CD4-positive, alpha-beta T cell treated with Interleukin-17A for 1 hour (primary cell): Measurements from ENCODE around the gene SSH2.
"Not testable (repeated sequence)": the region's sequence is repeated elsewhere in the genome, so short reads cannot be mapped to it uniquely, and the experiment has no call there.

ENCODE experiments used
- DNase-seq: peaks from one replicate; pipeline ENCODE4 v3.0.0-alpha.2; 2020

Gene SSH2

DNA sequence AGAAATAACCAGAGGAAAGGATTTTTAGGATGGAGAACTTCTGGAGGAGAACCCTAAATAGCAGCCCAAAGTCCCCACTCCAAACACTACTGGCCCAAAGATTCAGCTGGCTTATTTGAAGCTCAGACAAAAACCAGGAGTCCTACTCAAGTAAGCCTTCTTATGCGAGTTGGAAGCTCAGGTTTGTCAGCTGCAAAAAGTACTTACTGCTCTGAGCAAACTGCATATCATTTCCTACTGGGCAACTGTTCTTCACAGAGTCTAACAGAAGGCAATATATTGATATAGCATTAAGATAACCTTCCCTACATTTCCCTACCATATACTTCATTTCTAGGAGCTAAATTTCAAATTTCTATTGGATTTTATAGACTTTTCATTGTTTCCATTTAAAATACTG lies 231.2 kb downstream of the SSH2 start:
- no peak for DNase-seq

DNA sequence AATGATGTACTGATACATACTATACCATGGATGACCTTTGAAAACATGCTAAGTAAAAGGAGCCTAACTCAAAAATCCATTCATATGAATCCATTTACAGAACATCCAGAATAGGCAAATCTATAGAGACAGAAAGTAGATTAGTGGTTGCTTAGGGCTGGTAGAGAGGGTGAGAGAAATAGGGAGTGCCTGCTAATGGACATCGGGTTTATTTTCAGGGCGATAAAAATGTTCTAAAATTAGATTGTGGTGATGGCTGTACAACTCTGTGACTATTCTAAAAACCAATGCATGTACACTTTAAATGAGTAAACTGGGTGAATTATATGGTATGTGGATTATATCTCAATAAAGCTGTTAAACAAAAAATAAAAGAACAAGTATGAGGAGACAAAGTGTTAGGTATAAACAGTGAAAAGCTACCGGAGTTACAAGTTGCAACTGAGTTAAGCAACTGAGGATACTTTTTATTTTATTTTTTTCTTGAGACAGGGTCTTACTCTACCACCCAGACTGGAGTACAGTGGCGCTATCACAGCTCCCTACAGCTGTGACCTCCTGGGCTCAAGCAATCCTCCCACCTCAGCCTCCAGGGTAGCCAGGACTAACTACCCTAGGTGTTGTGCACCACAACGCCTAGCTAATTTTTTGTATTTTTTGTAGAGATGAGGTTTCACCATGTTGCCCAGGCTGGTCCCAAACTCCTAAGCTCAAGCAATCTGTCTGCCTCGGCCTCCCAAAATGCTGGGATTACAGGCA lies 231.8 kb downstream of the SSH2 start:
- no peak for DNase-seq

DNA sequence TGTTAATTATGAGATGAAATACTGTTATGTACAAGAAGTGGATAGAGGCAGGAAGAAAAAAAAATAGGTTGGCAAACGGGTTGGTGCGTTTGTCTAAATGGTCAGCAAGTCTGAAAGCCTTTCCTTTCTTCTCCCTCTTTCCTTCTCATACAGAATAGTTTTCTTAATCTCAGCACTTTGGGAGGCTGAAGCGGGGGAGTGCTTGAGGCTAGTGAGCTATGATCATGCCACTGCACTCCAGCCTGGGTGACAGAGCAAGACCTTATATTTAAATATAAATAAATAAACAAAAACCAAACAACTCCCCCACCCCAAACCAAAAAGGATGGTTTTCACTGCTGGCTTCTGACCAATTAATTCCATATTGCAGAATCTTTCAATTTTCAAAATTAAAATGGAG lies 232.7 kb downstream of the SSH2 start:
- DNase-seq, result no peak

DNA sequence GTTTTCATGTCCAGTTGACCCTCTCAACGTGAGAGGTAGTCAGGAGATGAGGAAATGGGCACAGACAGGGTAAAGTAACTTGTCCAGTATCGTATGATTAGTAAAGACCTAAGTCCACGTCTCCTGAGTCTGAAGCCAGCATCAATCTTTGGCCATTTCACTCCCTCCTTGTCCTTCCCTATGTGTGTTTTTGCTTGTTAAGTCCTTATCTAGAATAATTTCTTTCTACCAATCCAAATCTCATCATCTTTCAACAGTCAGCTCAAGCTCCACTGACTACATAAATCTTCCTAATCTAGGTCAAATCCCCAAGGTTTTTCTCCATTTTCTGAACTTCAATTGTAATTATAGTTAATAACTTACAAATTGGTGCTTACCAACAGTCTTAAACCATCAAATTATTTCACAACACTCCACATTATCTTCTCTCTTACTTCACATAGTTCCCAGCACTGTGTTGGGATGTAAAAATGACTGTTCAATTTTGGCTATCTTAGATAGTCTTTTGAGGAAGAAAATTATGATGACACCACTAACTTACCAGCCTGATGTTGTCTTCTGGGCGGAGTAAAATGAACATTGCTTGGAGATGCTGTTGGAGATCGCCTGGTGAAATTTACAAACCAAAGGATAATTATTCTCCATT lies 235.0 kb downstream of the SSH2 start:
- DNase-seq, result no peak

DNA sequence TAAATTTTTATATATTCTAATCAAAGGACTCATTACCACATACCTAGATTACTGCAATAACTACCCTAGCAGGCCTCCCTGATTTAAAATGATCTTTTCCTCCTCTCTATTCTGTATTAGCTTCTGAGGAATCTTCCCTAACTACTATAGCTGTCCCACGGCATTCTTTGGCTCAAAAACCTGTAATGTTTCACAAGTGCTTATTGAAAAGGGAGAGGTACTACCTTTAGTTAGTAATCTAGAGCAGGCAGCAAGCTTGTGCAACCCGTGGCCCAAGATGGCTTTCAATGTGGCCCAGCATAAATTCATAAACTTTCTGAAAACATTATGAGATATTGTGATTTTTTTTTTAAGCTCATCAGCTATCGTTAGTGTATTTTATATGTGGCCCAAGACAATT lies 236.3 kb downstream of the SSH2 start:
- DNase-seq, result no peak

DNA sequence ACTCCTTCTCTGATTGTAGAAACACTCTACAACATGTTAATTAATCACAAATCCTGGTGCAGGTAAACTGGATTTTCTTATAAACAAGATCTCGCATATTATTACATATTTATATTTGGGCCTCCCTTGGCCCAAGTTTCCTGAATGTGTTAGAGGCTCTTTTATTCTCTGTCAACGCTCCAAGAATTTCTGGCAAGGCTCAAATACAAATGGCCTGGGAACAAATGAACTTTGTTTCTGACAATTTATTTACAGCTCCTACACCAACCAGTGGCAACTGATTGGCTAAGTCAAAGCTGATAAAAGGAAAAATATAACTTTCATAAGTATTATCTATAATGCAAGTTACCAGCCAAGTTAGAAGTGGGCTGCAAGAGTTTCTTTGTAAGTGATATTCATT lies 242.4 kb downstream of the SSH2 start:
- no peak for DNase-seq

DNA sequence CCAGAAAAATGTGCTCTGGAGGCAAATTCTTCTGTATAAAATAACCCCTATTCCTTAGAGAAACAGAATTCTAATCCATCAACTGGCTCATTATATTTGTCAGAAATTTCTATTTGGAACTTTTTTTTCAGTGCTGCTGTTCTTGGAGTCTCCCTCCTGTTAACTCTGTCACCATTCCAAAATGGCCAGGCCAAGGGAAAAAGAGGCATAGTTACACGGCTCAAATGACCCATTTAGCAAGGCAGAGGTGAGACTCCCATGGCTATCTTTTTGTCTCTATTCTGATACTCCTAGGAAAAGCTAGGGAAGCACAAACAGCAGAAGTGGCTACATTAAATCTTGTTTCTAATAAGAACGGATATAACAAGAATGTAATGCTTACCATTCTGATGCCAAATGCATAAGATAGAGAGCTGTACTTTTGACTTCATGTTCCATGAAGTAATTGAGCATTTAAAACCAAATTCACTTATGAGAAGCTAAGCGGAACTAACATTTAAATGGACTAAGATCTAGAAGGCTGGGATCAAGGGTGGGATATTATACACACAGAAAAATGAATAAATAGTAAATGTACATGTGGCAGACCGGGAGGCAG lies 242.9 kb downstream of the SSH2 start:
- no peak for DNase-seq

DNA sequence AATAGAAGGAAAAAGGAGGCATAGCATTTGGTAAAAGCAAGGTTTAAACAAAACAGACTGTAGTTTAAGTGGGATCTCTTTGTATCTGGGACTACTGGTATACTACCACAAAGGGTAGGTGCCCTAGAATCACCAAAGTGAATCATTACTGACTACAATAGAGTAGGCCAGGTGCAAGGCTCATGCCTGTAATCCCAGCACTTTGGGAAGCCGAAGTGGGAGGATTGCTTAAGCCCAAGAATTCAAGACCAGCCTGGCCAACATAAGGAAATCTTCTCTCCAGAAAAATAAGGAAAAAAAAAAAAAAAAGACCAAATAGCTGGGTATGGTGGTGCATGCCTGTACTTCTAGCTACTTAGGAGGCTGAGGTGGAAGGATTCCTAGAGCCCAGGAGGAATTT lies 246.5 kb downstream of the SSH2 start:
- DNase-seq, result no peak

DNA sequence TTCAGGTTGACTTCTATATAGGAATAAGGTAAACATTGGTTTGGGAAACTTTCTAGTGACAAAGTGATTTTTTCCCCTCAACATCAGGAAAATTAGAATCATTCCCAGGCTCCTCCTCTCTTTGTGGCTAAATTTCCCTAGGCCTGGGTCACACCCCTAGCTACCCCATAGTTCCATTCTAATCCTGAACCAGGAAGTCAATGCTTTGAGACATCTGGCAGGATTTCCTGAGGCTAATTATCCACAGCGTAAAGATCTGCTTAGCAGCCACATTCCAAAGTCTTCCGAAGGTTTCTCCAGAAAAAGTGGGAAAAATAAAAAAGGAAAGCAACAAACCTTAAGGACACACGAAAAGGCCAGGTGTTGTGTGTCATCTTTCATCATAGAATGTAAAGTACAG lies 247.0 kb downstream of the SSH2 start:
- no peak for DNase-seq

DNA sequence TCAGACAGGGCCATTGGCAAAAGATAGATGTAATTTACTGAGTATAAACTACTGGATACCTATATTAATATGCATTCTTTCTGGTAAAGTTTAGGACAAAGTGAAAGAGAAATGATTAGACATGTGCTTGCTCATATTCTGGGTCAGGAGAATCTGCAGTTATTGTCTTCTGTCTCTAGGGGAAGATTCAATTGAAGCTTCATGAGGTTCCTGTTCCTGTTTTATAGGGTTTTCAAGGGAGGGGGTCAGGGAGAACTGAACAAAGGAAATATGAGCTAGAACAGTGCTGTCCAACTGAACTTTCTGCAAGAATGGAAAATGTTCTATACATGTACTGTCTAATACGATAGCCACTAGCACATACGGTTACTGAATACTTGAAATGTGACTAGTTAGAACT lies 248.0 kb downstream of the SSH2 start:
- no peak for DNase-seq

DNA sequence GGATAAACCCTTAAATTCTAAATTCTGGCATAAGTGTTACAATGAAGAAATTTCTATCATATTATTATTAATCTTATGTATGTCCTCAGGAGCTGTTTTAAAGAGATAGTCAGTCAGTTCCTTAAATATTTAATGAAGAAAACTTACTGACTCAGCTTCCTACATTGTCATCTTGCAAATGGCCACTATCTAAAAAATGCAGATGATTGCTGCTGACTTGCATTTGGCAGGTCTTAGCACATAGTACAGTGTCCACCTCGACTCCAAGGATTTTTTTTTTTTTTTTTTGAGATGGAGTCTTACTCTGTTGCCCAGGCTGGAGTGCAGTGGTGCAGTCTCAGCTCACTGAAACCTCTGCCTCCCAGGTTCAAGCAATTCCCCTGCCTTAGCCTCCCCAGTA lies 252.2 kb downstream of the SSH2 start:
- DNase-seq, result no peak

DNA sequence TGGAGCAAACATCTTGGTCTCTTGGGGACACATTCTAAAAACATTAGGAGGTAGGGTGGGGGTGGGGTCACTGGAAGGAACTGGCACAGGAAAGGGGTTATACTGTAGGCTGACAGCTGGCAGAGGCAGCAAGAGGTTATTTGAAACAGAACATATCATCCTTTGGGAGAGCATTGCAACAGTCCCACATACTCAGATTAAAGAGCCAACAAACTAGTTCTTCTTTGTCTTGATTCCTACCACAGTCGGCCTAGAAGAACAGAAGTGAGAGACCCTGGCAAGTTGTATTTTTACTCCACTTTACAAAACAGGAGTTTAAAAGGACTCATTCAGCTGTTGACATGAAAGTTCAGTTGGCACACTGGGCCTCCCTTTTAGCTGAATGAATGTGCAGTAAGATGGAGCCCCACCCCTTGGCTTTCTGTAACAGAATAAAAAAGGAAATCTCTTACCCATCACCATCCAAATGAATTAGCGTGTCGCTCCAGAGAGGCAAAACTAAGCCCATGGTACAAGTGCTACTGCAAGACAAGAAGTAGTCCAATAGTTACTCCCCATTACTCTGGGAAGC lies 252.7 kb downstream of the SSH2 start:
- no peak for DNase-seq

DNA sequence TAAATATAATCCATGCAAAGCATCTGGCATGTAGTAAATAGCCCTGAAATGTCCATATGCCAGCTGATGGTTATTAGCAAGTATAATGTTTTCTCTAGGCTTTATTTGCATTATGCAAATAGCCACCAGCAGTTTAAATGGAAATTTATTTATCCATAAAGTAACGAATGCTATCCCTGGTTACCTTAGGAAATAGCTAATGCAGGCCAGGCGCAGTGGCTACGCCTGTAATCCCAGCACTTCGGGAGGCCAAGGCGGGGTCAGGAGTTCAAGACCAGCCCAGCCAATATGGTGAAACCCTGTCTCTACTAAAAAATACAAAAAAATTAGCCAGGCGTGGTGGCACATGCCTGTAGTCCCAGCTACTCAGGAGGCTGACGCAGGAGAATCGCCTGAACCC lies 254.1 kb downstream of the SSH2 start:
- not testable (repeated sequence) for DNase-seq

DNA sequence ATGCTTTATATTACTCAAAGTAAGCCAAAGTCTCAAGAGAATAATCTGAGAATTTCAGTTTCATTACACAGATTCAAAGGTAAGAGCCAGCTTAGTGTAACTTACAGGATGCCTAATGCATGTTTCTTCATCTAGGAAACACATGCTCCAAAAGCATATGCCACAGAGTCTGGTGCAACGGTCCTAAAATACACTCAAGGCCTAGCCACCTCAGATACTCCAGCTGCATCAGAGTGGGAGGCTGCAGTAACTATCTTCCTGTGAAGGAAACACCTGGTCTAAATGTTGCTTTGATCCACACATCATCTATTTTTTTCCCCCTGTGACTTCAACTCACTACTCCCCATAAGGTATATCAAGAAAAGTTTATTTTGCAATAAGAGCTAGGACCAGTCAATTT lies 255.7 kb downstream of the SSH2 start:
- no peak for DNase-seq

DNA sequence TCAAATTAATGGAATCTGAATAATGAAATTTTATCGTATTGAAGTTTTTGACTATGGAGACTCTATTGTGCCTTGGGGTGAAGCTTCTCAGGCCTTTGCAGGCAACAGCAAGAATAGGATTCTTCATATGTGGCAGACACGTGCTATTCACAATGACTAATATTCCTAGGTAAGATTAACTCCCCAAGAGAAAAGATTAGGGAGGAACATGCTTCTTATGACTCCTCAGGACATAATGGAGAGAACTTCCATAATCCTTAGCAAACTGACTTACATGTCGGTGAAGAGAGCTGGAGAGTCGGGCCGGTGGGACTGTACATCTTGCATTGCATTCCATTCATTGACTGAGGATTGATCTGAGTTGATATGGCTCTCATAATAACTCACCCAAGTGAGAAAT lies 258.4 kb downstream of the SSH2 start:
- no peak for DNase-seq

DNA sequence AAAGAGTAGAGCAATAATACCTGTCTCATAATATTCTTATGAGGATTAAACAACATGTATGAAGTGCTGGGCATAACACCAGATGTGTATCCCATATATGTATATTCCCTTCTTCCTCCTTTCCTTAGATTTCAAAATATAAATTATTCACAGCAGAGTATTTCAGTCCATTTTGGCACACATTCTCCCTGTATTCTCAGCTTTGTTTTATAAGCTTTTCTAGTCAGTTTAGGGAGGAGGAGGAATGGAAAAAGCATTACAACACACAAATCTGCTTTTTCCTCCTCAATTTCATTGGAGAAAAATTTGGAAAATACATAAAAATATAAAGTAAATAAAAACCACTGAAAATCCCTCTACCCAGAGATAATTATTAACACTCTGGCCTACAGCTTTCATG lies 260.8 kb downstream of the SSH2 start:
- no peak for DNase-seq

DNA sequence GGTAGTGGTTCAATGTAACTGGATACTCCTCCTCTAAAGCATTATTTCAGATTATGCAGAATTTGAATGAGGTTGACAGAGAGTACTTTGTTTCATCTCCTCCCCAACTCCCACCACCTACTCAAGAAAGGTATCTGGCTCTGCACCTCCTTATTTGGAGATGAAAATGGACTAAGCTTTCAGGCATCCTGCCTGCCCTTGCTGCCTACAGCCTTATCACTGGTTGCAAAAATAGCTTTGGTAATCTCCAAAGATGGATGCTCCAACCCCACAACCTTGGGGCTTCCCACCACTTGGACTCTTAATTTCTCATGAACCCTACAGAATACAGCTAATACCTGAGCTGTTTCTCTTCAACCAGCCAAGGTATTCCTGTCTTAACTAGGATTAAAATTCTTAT lies 262.1 kb downstream of the SSH2 start:
- no peak for DNase-seq

DNA sequence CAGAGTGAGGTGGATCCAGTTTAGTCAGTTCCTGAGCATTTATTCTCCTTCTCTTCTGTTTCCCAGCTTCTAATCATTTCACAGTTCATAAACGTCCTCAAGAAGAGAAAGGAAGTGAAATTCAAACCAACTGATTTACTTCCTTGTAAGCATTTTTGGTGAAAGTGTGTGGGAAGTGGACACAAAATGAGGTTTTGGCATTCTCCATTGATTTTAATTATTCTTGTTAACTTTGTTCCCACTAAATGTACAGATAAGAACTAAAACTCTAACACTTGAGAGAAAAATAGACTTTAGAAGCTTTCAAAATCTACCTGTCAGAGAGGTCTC lies 264.6 kb downstream of the SSH2 start:
- DNase-seq, result no peak

DNA sequence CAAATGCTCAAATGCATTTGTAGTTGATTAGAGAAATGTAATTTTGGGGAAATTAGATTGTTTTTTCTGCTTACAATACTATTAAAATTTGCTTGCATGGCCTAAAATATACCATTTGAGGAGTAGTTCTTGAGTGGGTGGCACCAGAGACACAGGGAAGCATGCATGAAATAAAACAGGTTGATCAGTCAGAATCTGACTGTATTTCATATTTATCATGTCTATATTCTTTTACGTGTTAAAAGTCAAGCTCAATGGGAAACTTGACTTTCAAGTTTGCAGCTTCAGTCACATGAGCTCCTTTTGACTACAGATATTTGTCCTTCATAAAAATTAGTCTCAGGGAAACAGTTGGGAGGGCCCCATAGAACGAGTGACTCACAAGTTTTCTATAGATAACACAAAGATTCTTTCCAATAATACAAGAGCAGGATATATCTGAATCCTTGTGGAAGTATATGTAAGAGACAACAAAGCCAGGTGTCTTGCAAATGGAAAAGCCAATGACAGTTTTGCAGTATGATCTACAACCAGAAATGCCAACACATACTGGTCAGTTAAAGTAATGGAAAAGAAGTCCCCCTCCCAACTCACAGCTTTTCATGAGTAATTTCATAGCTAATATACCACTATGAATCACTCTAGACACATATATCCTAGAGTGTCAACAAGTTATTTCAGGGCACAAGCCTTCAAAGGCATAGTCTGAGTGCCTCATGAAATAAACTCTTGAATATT lies 265.1 kb downstream of the SSH2 start:
- DNase-seq, result no peak

DNA sequence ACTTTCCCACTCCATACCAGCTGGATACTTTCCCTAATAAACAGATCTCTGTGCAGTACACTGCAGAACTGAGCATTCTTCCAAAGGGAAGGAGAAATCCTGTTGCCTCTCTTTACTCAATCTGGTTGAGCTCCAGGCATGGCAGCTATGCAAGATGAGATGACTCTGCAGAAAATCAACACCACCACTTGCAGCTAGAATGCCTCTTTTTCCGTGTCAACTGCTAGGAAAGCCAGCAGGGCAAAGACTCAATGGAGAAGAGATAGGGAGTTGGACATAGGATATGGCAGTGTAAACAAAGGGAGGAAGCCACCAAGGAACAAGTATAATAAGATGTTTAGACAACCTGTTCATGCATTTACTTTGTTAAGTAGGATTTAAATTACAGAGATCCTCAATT lies 266.9 kb downstream of the SSH2 start:
- DNase-seq, result no peak

DNA sequence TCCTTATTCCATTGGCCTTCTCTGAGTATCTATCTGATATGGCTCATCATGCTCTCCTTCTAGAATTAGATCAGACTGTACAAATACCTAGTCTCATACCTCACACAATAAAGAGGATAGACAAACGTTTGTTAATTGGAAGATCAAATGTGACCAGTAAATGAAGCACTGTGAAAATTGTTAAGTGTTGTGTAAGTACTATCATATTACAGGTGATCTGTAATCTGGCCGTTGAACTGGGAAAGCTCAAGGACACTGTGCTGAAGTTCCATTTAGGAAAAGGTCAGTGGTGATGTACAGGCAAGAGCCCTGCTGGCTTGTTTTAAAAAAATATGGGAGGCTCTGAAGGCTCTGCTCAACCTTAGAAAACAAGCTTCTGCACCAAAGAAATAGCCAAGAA lies 268.8 kb downstream of the SSH2 start:
- DNase-seq, result no peak

DNA sequence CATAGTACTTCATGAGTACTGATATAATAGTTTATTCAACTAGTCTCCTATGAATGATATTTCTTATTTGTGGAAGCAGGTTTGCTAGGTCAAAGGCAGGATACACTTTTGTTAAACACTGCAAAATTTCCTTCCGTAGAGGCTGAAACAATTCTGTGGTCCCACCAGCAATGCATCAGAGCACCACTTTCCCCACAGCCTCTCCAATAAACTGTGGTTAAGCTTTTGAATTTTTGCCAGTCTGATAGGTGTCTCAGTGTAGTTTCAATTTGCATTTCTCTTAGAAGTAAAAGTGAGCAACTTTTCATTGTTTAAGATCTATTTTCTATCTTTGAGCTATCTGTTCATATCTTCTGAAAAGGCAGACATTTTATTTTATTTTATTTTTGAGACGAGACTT lies 270.9 kb downstream of the SSH2 start:
- peak; percentile 18 for DNase-seq

DNA sequence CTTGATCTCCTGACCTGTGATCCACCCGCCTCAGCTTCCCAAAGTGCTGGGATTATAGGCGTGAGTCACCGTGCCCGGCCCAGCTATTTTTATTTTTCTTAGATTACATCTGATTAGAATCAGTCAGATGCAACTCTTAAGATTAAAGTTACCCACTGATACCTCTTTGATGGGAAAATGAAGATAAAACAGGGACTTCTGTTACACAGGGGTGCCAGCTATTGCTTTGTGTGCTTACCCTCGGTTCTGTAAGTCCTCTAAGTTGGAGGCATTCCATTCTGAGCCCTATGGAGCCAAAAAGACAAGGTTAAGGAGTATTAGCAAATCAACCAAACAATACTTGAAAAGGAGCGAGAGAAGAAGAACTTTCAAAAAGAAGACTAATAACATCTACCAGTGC lies 274.7 kb downstream of the SSH2 start:
- DNase-seq, result no peak
